ENCODE measurements around the gene LRRC3. TPM values are rescaled to one million over a fixed set of nuclear protein-coding genes. Genes with fewer than 3 reads are reported as not detected.

Gene LRRC3
- total RNA-seq, 2 donors from 2014 or later, result 1.4 to 2.5 TPM

- DNase-seq (no peak), ATAC-seq (no peak)
- intact Hi-C loops (cut with DNase I), result loop anchor here in 1 of 2 donors (10.0 kb wide), 1 partner anchor 58 kb away; no protein-coding TSS in a partner anchor
Measured at GRCh38 chr21:44436958-44437357, 18.4 kb upstream of the LRRC3 start.

GRCh38 chr21:44437371-44437695 lies 18.0 kb upstream of the LRRC3 start:
- intact Hi-C loops (cut with DNase I), result loop anchor here in 1 of 2 donors (10.0 kb wide), 1 partner anchor 57 kb away; no protein-coding TSS in a partner anchor
- ATAC-seq, result no peak
- DNase-seq, result no peak

GRCh38 chr21:44437696-44438431 lies 17.4 kb upstream of the LRRC3 start:
- DNase-seq, result peak; percentile 7
- intact Hi-C loops (cut with DNase I), result loop anchor here in 1 of 2 donors (10.0 kb wide), 1 partner anchor 57 kb away; no protein-coding TSS in a partner anchor
- ATAC-seq, result no peak

GRCh38 chr21:44438531-44439210 lies 16.6 kb upstream of the LRRC3 start:
- intact Hi-C loops (cut with DNase I), result loop anchor here in 1 of 2 donors (10.0 kb wide), 1 partner anchor 56 kb away; no protein-coding TSS in a partner anchor
- ATAC-seq (peak; percentile 78 to 89), DNase-seq (peak; percentile 40)

GRCh38 chr21:44439211-44439600 lies 16.1 kb upstream of the LRRC3 start:
- intact Hi-C loops (cut with DNase I), result loop anchor here in 1 of 2 donors (10.0 kb wide), 1 partner anchor 56 kb away; no protein-coding TSS in a partner anchor
- DNase-seq (peak; percentile 1), ATAC-seq (peak in 1 of 2 donors; percentile 13)

GRCh38 chr21:44440241-44441040 lies 14.9 kb upstream of the LRRC3 start:
- DNase-seq (peak; percentile 10), ATAC-seq (no peak)
- intact Hi-C loops (cut with DNase I), result no loop called here

GRCh38 chr21:44441041-44441400 lies 14.3 kb upstream of the LRRC3 start:
- intact Hi-C loops (cut with DNase I), result no loop called here
- ATAC-seq (no peak), DNase-seq (no peak)

- intact Hi-C loops (cut with DNase I), result no loop called here
- DNase-seq (peak; percentile 4), ATAC-seq (no peak)
Measured at GRCh38 chr21:44441581-44442265, 13.6 kb upstream of the LRRC3 start.

- ATAC-seq (no peak), DNase-seq (peak; percentile 2)
- intact Hi-C loops (cut with DNase I), result no loop called here
Measured at GRCh38 chr21:44442266-44443125, 12.8 kb upstream of the LRRC3 start.

- intact Hi-C loops (cut with DNase I), result no loop called here
- no peak for ATAC-seq
Measured at GRCh38 chr21:44443291-44443890, 11.9 kb upstream of the LRRC3 start.

GRCh38 chr21:44443891-44444285 lies 11.4 kb upstream of the LRRC3 start:
- intact Hi-C loops (cut with DNase I), result no loop called here
- peak; percentile 9 for DNase-seq
- ATAC-seq, result no peak

More at GRCh38 chr21:44443291-44443890, 11.9 kb upstream of the LRRC3 start:
- no peak for DNase-seq

- DNase-seq (peak; percentile 13), ATAC-seq (no peak)
Measured at GRCh38 chr21:44444286-44444931, 10.9 kb upstream of the LRRC3 start.

GRCh38 chr21:44445145-44445812 lies 10.0 kb upstream of the LRRC3 start:
- no peak for ATAC-seq
- peak; percentile 11 for DNase-seq
- intact Hi-C loops (cut with DNase I), result no loop called here

More at GRCh38 chr21:44444286-44444931, 10.9 kb upstream of the LRRC3 start:
- intact Hi-C loops (cut with DNase I), result no loop called here

GRCh38 chr21:44448651-44449131 lies 6.6 kb upstream of the LRRC3 start:
- intact Hi-C loops (cut with DNase I), result no loop called here
- no peak for ATAC-seq
- DNase-seq, result no peak

- intact Hi-C loops (cut with DNase I), result no loop called here
- no peak for ATAC-seq
- no peak for DNase-seq
Measured at GRCh38 chr21:44449473-44450363, 5.6 kb upstream of the LRRC3 start.

- no peak for DNase-seq
- ATAC-seq, result no peak
- intact Hi-C loops (cut with DNase I), result no loop called here
Measured at GRCh38 chr21:44450402-44450801, 4.9 kb upstream of the LRRC3 start.

Measured in left cardiac atrium (tissue), 4 donors.